Cardiac septum (tissue), 1 donor: Measurements from ENCODE around the gene CASP3. TPM values are rescaled to one million over a fixed set of nuclear protein-coding genes. Genes with fewer than 3 reads are reported as not detected.
A peak's percentile ranks its signal among the peaks of the same experiment; 100 is the strongest.
"Not testable (repeated sequence)": the region's sequence is repeated elsewhere in the genome, so short reads cannot be mapped to it uniquely, and the experiment has no call there.

Experiments used
- DNase-seq: peaks from one replicate; pipeline ENCODE4 v3.0.0-alpha.2; 2020; ENCODE audit warnings: low spot score
- intact Hi-C: fragments of 100-400 bp; cut with DNase I; formaldehyde crosslinking; loops from one replicate; pipeline ENCODE4 v1.14.0; 2022
- total RNA-seq: library from RNA; stranded (reverse); fragmentation: NEBNext Ultra II Directional; extraction: Animal tissue kit (Norgen Biotek cat#: 25700); gene quantifications from one replicate; pipeline ENCODE4 v1.2.1, GENCODE V29; 2021
- donor health status: DM: no; HTN: no; CAD: no.

CASP3 gene
- total RNA-seq, 1 donor from 2014 or later = 21.7 TPM

DNA sequence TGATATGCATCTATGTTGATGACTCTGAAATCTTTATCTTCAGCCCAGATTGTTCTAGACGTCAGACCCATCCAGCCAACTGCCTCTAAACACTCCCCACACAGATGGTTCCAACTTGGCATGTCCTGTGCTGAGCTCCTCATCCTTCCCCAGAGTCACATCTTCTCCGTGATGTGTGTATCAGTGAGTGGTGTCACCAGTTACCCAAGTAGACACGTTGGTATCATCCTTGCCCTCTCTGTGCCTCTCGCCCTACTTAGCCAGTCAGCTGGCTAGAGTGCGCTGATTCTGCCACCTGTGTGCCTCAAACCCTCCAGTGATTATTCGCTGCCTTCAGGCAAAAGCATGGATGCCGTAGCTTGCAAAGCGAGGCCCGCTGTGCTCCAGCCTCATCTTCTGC lies 18.8 kb upstream of the CASP3 start:
- no peak for DNase-seq
- intact Hi-C loops = no loop called here

DNA sequence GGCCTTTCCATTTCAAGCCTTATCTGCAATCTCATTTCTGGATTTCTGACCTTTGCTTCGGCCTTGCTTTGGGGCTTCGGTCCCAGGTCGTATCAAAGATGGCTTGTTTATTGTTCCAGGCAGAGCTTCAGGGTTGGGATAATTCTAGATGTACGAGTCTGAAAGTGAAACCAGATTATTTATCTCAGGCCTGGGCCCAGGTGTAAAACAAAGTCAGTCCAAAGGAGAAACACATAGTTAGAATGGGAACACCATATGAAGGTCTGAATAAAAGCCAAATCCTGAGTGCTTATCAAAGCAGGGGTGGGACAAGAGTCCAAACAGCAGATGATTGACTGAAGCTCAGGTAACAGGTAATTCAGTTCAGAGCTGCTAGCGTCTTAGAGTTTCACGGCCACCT lies 17.4 kb upstream of the CASP3 start:
- DNase-seq = no peak
- intact Hi-C loops = no loop called here

DNA sequence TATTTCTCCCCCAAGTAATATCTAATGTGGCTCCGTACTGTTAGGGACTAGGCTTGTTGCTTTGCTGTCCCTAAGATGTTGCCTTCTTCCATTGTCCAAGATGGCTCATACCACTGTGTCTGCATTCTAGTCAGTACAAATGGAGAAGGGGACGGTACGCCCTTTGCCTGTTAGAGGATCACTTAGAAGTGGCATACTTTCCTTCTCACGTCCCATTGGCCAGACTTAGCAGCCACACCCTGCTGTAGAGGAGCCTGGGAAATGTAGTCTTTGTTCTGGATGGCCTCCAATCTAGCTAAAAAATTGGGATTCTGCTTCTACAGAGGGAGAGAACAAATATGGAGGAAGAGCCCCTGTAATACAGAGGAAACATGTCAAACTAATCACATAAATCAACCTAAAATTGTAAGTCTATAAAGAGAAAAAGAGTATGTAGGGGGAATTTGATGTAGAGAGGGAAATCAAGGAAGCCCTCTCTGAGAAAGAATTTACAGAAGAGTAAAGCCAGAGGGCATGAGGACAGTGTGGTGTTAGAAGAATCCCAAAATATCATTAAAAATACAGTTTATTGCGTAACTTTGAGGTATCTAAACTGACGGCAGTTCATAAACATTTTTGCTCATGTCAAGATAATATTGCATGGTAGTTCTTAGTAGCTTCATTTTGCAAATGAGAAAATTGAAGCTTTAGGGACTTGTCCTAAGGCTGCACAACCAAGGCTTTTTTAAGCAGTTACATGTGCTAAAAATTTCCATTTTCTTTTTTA lies 15.4 kb upstream of the CASP3 start:
- intact Hi-C loops = no loop called here
- no peak for DNase-seq

DNA sequence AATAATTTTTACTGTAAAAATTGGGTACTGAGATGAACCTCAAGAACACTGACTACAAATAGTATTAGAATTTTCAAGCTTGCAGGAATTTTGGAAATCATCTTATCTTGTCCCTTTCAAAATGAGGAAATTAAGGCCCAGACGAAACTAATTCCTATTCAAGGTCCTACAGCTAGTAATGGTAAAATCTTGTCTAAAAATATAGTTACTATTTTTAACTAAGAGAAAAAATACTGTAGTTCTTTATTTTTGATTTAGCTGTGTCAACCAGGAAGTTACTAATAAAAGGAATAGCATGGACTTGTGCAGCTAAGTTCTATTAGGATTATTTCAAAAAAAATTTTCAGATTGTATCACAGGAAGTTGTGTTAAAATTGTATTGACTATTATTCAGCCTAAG lies 13.0 kb upstream of the CASP3 start:
- DNase-seq = no peak
- intact Hi-C loops = no loop called here

DNA sequence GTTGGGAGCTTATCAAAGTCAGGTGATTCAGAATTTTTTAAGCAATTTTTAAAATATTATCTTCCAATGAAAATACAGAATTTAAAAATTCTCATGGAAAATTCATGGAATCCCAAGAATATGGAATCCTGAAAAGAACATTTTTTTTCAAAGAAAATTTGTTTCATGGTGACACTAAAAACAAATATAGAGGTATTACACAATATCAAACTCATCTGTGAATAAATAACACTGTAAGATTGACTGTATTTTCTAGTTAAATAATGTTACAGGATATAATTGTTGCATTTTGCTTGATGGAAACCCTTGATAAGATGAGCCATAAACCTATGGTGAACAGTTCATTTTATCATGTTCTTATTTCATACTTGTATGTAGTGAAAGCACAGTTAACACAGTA lies 11.7 kb upstream of the CASP3 start:
- no peak for DNase-seq
- intact Hi-C loops = no loop called here

DNA sequence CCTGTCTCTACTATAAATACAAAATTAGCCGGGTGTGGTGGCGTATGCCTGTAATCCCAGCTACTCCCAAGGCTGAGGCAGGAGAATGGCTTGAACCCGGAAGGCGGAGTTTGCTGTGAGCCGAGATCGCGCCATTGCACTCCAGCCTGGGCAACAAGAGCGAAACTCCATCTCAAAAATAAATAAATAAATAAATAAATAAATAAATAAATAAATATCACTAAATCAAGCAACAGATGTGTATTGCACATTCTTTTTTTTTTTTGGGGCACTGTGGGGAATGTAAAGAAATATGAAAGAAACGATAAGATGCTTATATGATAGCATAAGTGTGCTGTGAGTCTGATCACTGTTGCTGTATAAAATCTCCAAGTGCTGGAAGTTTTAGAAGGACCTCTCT lies 8.6 kb upstream of the CASP3 start:
- intact Hi-C loops = loop anchor here (10.0 kb wide), 1 partner anchor 737 kb away; the partner anchor contains the start of genes ANKRD37 and LRP2BP
- DNase-seq = not testable (repeated sequence)

DNA sequence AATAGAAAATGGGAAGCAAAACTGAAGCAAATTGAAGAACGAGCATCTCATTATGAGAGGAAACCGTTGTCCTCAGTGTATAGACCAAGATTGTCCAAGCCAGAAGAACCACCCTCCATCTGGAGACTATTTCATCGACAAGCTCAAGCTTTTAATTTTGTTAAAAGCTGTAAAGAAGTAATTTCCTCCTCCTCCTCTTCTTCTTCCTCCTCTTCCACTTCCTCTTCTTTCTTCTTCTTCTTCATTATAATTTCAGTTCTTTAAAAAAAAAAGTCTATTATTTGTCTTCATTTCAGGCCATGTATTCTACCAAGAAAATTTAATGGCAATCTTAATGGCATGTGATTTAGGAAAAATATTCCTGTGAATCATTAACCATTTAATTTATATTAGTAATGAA lies 7.9 kb upstream of the CASP3 start:
- intact Hi-C loops = loop anchor here (10.0 kb wide), 1 partner anchor 738 kb away; the partner anchor contains the start of genes ANKRD37 and LRP2BP
- no peak for DNase-seq

DNA sequence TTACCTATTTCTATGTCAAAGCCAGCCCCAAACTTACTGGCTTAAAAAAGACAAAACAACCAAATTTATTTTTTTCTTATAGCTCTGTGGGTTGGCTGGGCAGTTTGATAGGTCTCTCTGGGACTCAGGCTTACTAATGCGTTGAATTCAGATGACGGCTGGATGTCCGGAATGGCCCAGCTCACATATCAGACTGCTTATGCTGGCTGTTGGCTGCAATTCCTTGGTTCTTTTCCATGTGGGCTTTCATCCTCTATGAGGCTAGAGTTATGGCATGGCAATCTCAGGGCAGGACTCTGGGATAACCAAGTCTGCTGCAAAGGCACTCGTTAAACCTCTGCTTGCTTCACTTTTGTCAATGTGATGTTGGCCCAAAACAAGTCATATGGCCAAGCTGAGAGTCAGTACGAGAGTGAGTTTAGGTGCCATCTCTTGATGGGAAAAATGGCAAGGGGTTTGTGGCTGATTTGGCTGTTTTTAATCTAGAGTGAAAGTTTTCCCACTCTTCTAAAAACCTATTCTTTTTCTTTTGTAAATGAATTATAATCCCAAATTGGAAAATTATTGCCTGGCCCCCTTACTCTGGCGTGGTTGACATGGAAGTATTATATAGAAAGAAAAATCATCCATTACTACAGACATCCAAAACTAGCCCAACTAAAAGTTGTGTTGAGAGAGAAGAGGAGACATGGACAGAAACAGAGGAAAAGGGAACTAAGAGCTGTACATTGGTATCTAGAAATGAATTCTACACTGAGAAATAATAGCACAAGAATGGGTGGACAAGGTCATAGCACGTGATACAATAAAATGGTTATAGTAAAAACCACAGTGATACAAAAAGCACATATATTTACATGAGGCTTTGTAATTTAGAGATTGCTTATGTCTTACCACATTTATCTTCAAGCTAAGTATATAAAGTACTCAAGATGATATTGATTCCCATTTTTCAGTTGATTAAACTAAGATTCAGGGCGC lies 6.9 kb upstream of the CASP3 start:
- no peak for DNase-seq
- intact Hi-C loops = loop anchor here (10.0 kb wide), 1 partner anchor 739 kb away; the partner anchor contains the start of genes ANKRD37 and LRP2BP

DNA sequence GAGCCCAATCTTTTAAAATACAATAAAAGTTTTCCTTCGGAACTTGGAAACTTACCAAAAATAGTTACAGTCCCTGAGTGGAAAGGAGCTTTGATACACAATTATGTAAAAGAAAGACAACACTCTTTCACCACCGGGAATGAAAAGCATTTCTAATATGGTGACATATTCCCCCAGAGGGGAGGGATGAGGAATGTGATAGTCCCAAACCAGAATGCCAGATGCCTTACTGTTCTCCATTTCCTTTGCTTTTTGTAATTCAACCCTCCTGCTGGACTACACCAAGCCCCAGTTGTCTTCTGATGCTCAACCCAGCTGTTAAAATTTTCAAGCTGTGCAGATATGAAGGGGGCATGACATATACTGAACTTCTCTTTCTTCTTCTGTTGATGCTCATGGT lies 4.4 kb upstream of the CASP3 start:
- intact Hi-C loops = loop anchor here (10.0 kb wide), 1 partner anchor 741 kb away; the partner anchor contains the start of genes ANKRD37 and LRP2BP
- no peak for DNase-seq

DNA sequence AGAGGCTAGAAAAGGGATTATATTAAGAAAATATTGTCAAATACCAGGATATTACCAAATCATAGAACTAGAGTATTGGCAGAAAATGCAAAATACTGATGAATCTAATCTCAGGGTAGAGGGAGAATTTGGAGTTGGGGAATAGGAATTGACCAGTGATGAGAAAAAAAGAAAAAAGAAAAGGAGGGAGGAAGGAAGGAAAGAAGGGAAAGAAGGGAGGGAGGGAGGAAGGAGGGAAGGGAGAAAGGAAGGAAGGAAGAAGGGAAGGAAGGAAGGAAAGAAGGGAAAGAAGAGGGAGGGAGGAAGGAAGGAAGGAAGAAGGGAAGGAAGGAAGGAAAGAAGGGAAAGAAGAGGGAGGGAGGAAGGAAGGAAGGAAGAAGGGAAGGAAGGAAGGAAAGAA lies 3.4 kb upstream of the CASP3 start:
- DNase-seq = not testable (repeated sequence)
- intact Hi-C loops = loop anchor here (10.0 kb wide), 1 partner anchor 742 kb away; the partner anchor contains the start of genes ANKRD37 and LRP2BP

DNA sequence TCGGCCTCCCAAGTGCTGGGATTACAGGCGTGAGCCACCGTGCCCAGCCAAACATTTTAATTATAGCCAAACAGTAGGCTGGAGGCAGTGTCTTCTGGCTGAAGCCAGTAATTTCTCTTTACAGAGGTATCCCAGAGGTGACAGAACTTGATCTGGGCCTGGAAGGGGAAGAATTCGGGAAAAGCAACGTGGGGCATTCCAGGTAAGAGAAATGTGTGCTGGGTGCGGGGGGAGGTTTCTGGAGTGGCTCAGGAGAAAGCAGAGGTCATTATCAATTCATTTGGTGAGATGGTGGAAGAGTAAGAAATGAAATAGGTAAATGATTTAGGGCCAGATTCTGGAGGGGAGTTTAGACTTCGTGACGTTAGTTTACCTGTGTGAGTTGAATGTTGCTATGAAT lies 2.7 kb upstream of the CASP3 start:
- no peak for DNase-seq
- intact Hi-C loops = loop anchor here (10.0 kb wide), 1 partner anchor 743 kb away; the partner anchor contains the start of genes ANKRD37 and LRP2BP

DNA sequence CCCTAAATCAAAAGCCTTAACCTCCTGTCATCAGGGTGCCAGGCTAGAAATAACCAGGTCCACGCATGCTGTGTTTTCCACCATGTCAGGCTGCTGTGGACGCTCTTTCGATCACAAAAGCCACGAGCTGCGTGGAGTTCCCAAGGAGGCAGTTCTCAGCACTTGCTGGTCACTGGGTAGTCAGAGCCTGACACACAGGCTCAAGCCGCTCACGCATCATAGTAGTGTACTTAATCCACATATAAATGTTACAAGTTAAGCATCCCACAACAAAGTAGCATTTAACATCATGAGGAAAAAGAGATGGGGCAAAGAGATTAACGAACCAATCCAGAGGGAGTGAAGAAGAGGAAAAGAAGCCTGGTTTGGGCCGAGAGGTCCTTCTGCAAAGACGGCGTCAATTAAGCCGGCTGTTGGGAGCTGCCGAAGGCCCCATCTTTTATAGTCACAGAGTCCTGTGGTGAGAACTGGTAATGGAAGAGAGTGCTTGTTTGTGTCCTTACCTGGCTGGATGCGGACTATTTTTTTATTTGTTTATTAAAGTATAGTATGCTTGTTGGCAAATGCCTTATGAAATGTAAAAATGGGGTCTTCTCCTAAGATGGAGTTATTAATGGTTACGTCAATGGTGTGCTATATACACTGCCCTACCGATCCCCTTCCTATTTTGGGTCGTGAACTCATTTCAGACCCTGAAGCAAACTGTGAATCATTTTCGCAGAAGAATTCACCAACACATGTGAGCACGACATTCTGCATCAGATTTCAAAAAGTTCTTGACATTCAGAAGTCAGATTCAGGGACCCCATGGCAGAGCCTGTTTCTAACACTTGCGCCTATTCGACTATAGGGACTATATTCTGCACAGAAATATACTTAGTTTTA lies 966 bp upstream of the CASP3 start:
- intact Hi-C loops = loop anchor here (2.0 to 10.0 kb wide), 7 partner anchors 85 to 745 kb away; partner anchors contain the start of genes ANKRD37, CENPU, IRF2 and LRP2BP
- DNase-seq = no peak

DNA sequence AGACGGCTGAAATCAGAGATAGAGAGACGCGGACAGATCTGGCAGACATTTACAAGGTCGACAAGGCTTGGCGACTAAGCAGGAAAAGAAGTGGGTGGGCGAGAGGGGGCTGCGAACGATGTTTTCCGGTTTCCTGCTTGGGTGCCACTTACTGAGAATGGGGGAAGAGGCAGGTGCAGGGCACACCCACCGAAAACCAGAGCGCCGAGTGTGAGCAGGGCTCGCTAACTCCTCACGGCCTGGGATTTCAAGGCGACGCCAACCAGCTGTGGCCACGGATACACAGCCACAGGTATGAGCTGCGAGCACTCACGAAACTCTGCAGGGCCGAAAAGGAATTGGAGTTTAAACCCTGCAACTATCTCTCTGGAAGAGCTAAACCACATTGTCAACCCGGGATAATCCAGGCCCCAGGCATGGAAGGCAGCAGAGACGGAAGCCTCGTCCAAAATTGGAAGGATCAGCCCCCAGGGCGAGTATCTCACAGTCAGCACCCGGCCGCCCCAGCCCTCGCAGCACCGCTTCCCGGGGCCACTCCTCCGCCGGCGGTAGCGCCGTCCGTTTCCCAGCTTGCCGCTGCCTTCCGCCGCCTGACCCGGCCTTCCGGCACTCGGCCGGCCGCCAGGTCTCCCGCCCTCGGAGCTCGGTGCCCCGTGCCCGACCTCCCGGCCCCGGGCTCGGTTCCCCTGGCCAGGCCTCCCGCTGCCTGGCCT lies 778 bp downstream of the CASP3 start:
- intact Hi-C loops = loop anchor here (1.0 to 10.0 kb wide), 7 partner anchors 86 to 496 kb away; partner anchors contain the start of genes CENPU, IRF2 and SLC25A4

DNA sequence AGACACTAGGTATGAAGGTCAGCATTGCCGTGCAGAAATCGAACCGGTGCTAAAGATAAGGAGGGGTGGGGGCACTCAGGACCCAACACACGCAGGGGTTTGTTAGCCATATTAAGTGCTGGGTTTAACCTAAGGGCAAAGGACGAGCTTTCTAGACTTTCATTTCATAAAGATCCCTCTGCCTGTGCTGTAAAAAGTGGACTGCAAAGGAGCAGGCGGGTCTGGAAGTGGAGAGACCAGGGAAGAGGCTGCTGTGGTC lies 1.3 kb downstream of the CASP3 start:
- DNase-seq = no peak
- intact Hi-C loops = loop anchor here (1.0 to 10.0 kb wide), 7 partner anchors 87 to 497 kb away; partner anchors contain the start of genes CENPU, IRF2 and SLC25A4

More for the DNA sequence above, 778 bp downstream of the CASP3 start:
- DNase-seq = peak; percentile 87

DNA sequence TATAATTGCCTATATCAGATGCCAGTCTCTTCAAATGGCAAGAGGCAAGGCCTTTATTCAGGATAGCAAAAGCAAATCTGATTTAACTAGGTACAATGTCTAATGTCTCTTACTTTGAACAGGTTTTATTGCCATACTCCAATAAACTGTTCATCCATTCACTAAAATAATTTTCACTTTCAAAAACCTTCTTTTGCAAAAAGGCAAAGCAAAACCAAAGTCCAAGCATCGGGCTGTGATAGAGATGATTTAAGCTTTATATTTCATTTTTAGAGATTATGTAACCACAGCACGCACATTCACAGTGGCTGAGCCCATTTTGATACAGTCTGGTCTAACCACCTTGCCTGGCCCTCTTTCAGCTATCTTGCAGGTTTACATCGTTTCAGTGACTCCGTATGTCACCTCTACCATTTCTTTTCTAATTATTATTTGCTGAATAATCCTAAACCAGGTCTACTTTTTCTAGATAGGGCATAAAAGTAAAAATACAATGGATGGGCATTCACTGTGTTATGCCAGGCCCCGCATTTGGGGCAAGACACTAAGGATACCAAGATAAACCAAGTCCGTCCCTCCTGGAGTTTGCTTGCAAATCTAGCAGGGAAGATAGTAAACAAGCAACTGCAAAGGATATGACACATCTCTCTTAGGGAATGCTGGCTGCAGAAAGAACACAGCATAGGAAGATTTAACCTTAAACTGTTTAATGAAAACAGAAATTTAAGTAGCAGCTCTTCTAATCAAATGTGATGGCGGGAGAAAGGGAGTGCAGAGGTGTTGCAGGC lies 1.8 kb downstream of the CASP3 start:
- intact Hi-C loops = loop anchor here (1.0 to 10.0 kb wide), 7 partner anchors 87 to 497 kb away; partner anchors contain the start of genes CENPU, IRF2 and SLC25A4
- no peak for DNase-seq

DNA sequence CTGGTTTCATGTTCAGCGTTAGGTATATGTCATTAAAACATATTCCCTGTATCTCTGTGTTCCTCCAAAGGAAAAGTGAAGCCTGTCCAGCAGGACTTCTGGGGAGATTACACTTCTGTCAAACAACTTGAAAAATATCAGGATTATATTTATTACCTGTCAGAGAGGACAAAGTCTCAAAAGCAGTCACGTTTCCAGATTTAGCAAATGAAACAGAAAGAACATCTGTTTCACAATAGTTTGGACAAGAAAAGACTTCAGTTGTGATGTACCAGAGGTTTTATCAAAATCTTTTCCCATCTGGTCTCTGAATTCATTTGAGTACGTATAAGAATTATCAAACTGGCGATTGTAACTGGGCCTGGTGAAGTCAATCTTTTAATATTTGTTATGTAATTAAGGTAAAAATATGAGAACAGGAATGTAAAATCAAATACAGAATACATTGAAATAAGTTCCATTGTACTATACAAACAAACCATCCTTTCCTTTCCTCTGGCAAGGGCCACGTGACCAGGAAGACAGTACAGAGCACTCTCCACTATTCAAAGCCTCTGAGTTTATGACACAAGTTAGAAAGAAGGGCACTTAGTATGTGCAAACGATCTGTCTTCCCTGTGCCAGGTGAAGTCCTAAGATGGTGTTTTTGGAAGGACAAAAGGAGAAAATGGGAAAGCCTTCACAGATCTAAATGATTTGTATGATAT lies 3.2 kb downstream of the CASP3 start:
- intact Hi-C loops = loop anchor here (5.0 to 10.0 kb wide), 5 partner anchors 161 to 499 kb away; partner anchors contain the start of genes IRF2 and SLC25A4
- DNase-seq = no peak
